Measurements from ENCODE around the gene TM7SF2.

Gene TM7SF2

GRCh38 chr11:65111744-65112545 lies at the start of gene TM7SF2:
Gene TM7SF2, plus strand, starts transcription at chr11:65111872. Its CDS starts 144 bp downstream, at chr11:65112016.
- peaks cover 48% of the 10 kb centered on the region for H3K4me1 Mint-ChIP-seq
- H3K4me3 Mint-ChIP-seq = peak within 1 kb of the TSS; percentile 97
- peaks cover 66% of the 10 kb centered on the region for H3K36me3 Mint-ChIP-seq
- H3K9me3 Mint-ChIP-seq = no peaks in the 10 kb centered on the region
- ATAC-seq (peak; percentile 84), DNase-seq (ENCODE audit: low spot score in 2 of 2) (peak; percentile 81 to 92)
- peak within 1 kb of the TSS; percentile 95 for H3K27ac Mint-ChIP-seq

DNA sequence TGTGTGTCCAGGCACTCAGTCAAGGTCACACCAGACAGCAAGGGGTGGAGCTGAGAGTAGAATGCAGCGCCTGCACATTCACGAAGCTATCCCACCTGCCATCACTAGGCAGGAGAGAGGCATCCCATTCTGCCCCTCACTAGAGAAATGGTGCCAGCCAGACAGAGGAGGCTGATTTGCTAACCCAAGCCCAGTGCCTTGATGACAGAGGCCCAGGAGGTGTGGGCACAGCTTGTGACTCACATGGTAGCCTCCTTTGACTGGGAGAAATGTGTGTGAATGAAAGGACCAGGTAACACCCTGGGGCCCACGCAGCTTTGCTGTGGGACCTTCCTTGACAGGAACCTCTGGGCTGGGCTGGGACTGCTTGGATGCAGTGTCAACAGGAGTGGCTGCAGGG lies 48.1 kb upstream of the TM7SF2 start:
- H3K4me3 Mint-ChIP-seq = no peak overlapping the region
- H3K9me3 Mint-ChIP-seq = no peaks in the 10 kb centered on the region
- H3K36me3 Mint-ChIP-seq = no peaks in the 10 kb centered on the region
- DNase-seq (ENCODE audit: low spot score in 2 of 2) = no peak
- no peak overlapping the region for H3K27ac Mint-ChIP-seq
- H3K4me1 Mint-ChIP-seq = peaks cover 6% of the 10 kb centered on the region
- peak; percentile 35 for ATAC-seq

GRCh38 chr11:65064847-65065240 lies 46.8 kb upstream of the TM7SF2 start:
- DNase-seq (ENCODE audit: low spot score in 2 of 2) = no peak
- no peak overlapping the region for H3K27ac Mint-ChIP-seq
- no peaks in the 10 kb centered on the region for H3K36me3 Mint-ChIP-seq
- no peaks in the 10 kb centered on the region for H3K9me3 Mint-ChIP-seq
- no peak for ATAC-seq
- peaks cover 6% of the 10 kb centered on the region for H3K4me1 Mint-ChIP-seq
- H3K4me3 Mint-ChIP-seq = no peak overlapping the region

GRCh38 chr11:65065851-65066250 lies 45.8 kb upstream of the TM7SF2 start:
- Mint-ChIP-seq H3K4me1 (peaks cover 4% of the 10 kb centered on the region), H3K9me3 (no peaks in the 10 kb centered on the region), H3K36me3 (no peaks in the 10 kb centered on the region), H3K4me3 (no peak overlapping the region), H3K27ac (no peak overlapping the region)
- no peak for DNase-seq (ENCODE audit: low spot score in 2 of 2)
- no peak for ATAC-seq

GRCh38 chr11:65066315-65066714 lies 45.4 kb upstream of the TM7SF2 start:
- DNase-seq (ENCODE audit: low spot score in 2 of 2) (no peak), ATAC-seq (no peak)
- no peaks in the 10 kb centered on the region for H3K4me1 Mint-ChIP-seq
- no peak overlapping the region for H3K4me3 Mint-ChIP-seq
- H3K27ac Mint-ChIP-seq = no peak overlapping the region
- no peaks in the 10 kb centered on the region for H3K36me3 Mint-ChIP-seq
- no peaks in the 10 kb centered on the region for H3K9me3 Mint-ChIP-seq

GRCh38 chr11:65066805-65067291 lies 44.8 kb upstream of the TM7SF2 start:
- H3K9me3 Mint-ChIP-seq = no peaks in the 10 kb centered on the region
- DNase-seq (ENCODE audit: low spot score in 2 of 2) = no peak
- no peaks in the 10 kb centered on the region for H3K4me1 Mint-ChIP-seq
- no peak overlapping the region for H3K4me3 Mint-ChIP-seq
- H3K36me3 Mint-ChIP-seq = no peaks in the 10 kb centered on the region
- no peak overlapping the region for H3K27ac Mint-ChIP-seq
- ATAC-seq = no peak

DNA sequence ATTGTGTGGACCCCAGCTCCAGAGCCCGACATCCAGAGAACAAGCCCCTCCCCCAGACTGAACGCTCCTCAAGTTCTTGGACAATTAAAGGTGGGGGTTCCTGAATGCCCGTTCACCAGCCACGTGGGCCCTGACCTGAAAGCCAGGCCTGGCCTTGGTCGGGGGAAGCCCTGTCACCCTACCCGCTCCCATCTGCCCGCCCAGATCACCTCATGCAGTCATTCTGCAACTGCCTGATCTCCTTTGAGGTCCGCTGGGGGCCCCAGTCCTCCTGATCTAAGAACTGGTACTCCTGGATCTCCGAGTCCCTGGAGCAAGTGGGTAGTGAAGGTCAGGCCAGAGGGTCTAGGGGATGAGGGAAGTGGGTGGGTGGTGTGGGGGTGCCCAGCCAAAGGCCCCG lies 44.2 kb upstream of the TM7SF2 start:
- Mint-ChIP-seq H3K36me3 (no peaks in the 10 kb centered on the region), H3K4me1 (no peaks in the 10 kb centered on the region), H3K27ac (peak overlapping the region; percentile 43), H3K9me3 (no peaks in the 10 kb centered on the region), H3K4me3 (no peak overlapping the region)
- ATAC-seq = no peak
- no peak for DNase-seq (ENCODE audit: low spot score in 2 of 2)

- ATAC-seq (no peak), DNase-seq (ENCODE audit: low spot score in 2 of 2) (no peak)
- Mint-ChIP-seq H3K9me3 (no peaks in the 10 kb centered on the region), H3K36me3 (no peaks in the 10 kb centered on the region), H3K4me1 (no peaks in the 10 kb centered on the region), H3K4me3 (no peak overlapping the region), H3K27ac (no peak overlapping the region)
These were observed 42.5 kb upstream of the TM7SF2 start for GRCh38 chr11:65069217-65069616.

GRCh38 chr11:65071907-65072630 lies 39.6 kb upstream of the TM7SF2 start:
- DNase-seq (ENCODE audit: low spot score in 2 of 2) = no peak
- Mint-ChIP-seq H3K27ac (no peak overlapping the region), H3K4me1 (no peaks in the 10 kb centered on the region), H3K4me3 (no peak overlapping the region), H3K9me3 (no peaks in the 10 kb centered on the region), H3K36me3 (peaks cover 16% of the 10 kb centered on the region)
- no peak for ATAC-seq

- H3K4me3 Mint-ChIP-seq = no peak overlapping the region
- H3K4me1 Mint-ChIP-seq = peaks cover 2% of the 10 kb centered on the region
- ATAC-seq = no peak
- H3K27ac Mint-ChIP-seq = no peak overlapping the region
- DNase-seq (ENCODE audit: low spot score in 2 of 2) = no peak
- H3K36me3 Mint-ChIP-seq = peaks cover 22% of the 10 kb centered on the region
- H3K9me3 Mint-ChIP-seq = no peaks in the 10 kb centered on the region
These were observed 39.1 kb upstream of the TM7SF2 start for GRCh38 chr11:65072631-65072966.

DNA sequence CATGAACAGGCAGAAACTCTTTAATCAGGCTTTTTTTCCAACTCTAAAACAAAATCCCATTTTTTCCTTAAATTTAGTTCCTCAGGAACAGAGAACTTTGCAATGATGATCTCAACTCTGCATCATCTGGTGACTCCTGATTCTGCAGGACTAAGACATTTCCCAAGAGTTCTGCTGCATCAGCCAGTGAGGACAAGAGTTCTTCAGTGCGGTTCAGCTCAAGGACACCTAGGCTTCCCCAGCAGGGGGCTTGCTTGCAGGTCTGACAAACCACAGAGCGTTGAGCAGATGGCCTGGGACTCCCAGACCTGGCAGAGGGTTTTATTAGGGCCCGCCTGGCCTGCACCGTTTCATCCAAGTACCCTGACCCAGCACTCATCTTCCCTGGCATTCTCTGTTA lies 34.2 kb upstream of the TM7SF2 start:
- no peak overlapping the region for H3K27ac Mint-ChIP-seq
- no peak overlapping the region for H3K4me3 Mint-ChIP-seq
- H3K9me3 Mint-ChIP-seq = no peaks in the 10 kb centered on the region
- peaks cover 70% of the 10 kb centered on the region for H3K36me3 Mint-ChIP-seq
- H3K4me1 Mint-ChIP-seq = peaks cover 29% of the 10 kb centered on the region
- ATAC-seq (no peak), DNase-seq (ENCODE audit: low spot score in 2 of 2) (no peak)

DNA sequence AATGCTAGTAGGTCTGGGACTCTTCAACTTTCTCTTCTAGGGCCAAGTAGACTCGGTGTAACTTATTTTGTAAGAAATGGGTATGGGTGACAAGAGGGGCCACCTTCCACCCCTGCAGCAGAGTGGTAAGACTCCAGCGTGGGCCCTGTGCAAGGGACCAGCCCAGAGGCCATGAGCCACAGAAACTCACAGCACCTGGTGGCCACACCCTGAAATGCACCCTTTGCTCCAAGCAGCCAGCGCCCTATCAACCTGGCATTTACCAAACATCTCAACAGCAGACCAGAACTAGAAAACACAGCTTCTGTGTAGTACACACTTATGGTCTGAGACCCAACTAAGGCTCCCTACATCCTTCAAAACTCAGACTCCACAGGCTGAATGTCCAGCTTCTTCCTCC lies 33.5 kb upstream of the TM7SF2 start:
- DNase-seq (ENCODE audit: low spot score in 2 of 2) = peak; percentile 43 to 81
- H3K27ac Mint-ChIP-seq = peak overlapping the region; percentile 74

GRCh38 chr11:65078786-65079342 lies 32.8 kb upstream of the TM7SF2 start:
- H3K27ac Mint-ChIP-seq = peak overlapping the region; percentile 74
- no peak overlapping the region for H3K4me3 Mint-ChIP-seq
- no peaks in the 10 kb centered on the region for H3K9me3 Mint-ChIP-seq
- DNase-seq (ENCODE audit: low spot score in 2 of 2) (no peak), ATAC-seq (no peak)
- H3K36me3 Mint-ChIP-seq = peaks cover 84% of the 10 kb centered on the region
- H3K4me1 Mint-ChIP-seq = peaks cover 42% of the 10 kb centered on the region

More for the DNA sequence above, 33.5 kb upstream of the TM7SF2 start:
- no peak overlapping the region for H3K4me3 Mint-ChIP-seq
- H3K36me3 Mint-ChIP-seq = peaks cover 77% of the 10 kb centered on the region
- ATAC-seq = peak; percentile 85
- no peaks in the 10 kb centered on the region for H3K9me3 Mint-ChIP-seq
- peaks cover 35% of the 10 kb centered on the region for H3K4me1 Mint-ChIP-seq

DNA sequence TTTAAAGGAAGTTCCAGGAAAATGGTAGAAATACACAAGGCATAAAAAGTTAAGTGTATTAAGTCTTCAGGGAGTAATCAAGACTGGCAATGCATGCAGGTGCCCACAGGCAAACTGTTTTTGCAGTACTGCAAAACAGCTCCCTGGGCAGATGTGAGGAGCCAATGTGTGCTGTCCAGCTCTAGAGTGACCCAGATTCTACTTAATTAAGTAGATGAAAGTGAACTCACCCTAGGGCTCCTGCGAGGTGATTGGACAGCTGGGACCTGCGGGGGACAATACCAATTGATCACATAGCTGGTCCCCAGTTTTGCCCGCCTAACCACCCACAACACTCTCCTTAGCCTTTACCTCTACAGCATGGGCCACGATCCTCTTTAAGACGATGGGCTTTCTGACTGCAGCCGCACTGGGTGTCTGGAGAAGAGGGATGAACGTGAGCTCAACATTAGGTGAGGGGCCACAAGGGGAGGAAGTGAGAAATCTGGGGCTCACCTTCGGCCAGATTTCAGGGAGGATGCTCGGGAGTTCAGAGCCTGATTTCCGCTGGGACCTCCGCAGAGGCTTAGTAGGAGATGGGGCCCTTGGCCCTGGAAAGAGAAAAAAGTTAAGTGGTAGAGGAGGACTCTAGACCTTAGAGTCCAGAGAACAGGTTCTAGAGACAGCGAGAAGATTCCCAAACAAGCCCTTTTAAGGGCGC lies 28.4 kb upstream of the TM7SF2 start:
- Mint-ChIP-seq H3K27ac (peak overlapping the region; percentile 99), H3K9me3 (no peaks in the 10 kb centered on the region), H3K36me3 (peaks cover 96% of the 10 kb centered on the region), H3K4me3 (peak overlapping the region; percentile 99), H3K4me1 (peaks cover 53% of the 10 kb centered on the region)
- no peak for DNase-seq (ENCODE audit: low spot score in 2 of 2)
- ATAC-seq = peak; percentile 8

All from stimulated activated effector memory CD8-positive, alpha-beta T cell treated with anti-CD3 and anti-CD28 coated beads, Interleukin-12 subunit alpha, Interleukin-12 subunit beta, amount 100 ng/mL, for 72 hours (primary cell).